ENCODE data around the gene ZMIZ1.

ZMIZ1 gene

DNA sequence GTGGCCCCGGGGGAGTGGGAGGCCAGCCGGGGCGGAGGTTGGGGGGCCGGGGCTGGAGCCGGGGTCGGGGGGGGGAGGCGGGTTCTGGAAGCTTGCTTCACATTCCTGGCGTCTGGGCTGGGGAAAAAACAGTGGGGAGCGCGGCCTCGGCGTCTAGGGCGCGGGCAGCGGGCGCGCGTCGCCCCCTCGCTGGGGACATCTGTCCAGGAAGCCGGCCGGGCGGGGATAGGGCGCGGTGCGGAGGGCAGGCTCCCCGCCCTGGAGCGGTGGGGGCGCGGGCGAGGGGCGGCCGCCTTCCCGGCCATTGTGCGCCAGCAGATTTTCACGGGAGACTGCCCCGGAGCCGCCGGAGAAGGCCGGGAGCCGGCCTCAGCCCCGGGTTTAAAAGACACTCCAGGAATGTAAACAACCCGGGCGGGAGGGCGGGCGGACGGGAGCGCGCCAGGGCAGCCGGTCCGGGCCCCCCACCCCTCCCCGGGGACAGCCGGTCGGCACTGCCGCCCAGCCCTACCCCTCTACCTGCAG lies 1.4 kb downstream of the ZMIZ1 start:
- Histone ChIP-seq H3K36me3 (no peaks in the 10 kb centered on the region), H3K27me3 (ENCODE audit: insufficient read depth, low read depth, severe bottlenecking) (no peaks in the 10 kb centered on the region), H3K4me3 (ENCODE audit: low read depth, low read length) (peak overlapping the region; percentile 61), H3K27ac (no peak overlapping the region), H3K9me3 (ENCODE audit: severe bottlenecking) (no peaks in the 10 kb centered on the region)
- TF ChIP-seq, protein P1, sequence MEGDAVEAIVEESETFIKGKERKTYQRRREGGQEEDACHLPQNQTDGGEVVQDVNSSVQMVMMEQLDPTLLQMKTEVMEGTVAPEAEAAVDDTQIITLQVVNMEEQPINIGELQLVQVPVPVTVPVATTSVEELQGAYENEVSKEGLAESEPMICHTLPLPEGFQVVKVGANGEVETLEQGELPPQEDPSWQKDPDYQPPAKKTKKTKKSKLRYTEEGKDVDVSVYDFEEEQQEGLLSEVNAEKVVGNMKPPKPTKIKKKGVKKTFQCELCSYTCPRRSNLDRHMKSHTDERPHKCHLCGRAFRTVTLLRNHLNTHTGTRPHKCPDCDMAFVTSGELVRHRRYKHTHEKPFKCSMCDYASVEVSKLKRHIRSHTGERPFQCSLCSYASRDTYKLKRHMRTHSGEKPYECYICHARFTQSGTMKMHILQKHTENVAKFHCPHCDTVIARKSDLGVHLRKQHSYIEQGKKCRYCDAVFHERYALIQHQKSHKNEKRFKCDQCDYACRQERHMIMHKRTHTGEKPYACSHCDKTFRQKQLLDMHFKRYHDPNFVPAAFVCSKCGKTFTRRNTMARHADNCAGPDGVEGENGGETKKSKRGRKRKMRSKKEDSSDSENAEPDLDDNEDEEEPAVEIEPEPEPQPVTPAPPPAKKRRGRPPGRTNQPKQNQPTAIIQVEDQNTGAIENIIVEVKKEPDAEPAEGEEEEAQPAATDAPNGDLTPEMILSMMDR (IDR thresholded peaks at IDR 0.05; ENCODE audit: low read depth, low read length), result no peak
- no peak for DNase-seq

DNA sequence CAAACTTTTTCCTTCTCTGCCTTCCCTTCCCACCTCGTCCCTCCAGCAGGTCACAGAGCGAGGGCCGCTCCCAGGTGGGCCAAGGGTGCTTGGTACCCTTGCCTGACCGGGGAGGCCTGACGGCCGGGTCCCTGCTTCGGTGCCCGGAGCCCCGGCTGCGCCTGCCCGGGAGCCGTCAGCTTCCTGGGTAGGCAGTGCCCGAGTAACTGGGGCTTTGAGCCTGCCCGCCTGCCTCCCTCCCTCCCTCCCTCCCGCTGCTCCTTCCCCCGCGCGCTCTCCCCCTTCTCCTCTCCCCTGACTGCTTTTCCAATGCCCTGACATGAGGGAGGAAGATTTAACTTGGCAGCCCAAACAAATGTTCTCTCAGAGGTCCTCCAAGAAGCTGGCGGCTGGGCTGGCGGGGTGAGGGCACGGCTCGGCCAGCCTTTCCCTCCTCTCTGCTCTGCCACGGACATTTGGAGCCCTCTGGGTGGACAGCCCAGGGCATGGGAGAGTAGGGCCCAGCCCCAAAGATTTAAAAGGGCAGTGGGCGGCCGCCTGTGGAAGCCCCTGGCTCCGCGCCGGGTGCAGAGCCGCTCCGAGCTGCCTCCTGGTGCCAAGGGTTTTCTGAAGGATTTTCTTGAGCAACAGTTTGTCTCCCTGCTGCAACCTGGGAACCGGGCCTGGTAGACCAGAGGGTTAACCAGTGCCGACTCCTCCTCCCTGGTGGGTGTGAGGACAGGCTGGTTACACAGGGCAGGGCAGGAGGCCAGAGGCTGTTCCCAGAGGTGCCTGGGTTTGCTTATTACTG lies 2.0 kb downstream of the ZMIZ1 start:
- Histone ChIP-seq H3K9me3 (ENCODE audit: severe bottlenecking) (no peaks in the 10 kb centered on the region), H3K4me3 (ENCODE audit: low read depth, low read length) (peak overlapping the region; percentile 61), H3K36me3 (no peaks in the 10 kb centered on the region), H3K27ac (no peak overlapping the region), H3K27me3 (ENCODE audit: insufficient read depth, low read depth, severe bottlenecking) (no peaks in the 10 kb centered on the region)
- TF ChIP-seq, protein P1 (IDR thresholded peaks at IDR 0.05; ENCODE audit: low read depth, low read length), result no peak
- DNase-seq, result peak; percentile 53

DNA sequence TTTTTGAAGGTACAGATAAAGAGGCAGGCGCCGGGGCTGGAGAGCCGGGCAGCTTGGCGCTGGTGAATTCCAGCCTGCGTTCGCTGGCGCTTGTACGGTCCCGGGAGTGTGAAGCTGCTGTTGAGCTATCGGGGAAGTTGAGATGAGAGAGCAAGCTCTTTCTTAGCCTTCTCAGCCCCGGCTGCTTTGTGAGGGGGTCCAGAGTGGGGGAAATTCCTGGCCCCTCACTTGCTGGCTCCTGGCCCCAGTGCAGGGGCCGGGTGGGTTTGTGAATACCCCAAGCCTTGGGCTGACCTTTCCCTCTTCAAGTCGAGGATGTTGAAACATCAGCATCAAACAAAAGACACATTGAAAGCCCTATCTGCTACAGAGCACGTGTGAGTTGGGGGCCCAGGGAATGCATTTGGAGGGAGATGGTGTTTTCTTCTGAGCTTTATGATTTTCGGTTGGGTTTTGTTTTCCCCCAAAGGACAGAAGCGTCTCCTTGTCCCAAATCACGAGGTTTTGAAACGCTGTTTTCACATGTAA lies 2.7 kb downstream of the ZMIZ1 start:
- H3K27ac ChIP-seq, result no peak overlapping the region
- no peaks in the 10 kb centered on the region for H3K9me3 ChIP-seq (ENCODE audit: severe bottlenecking)
- no peaks in the 10 kb centered on the region for H3K27me3 ChIP-seq (ENCODE audit: insufficient read depth, low read depth, severe bottlenecking)
- H3K36me3 ChIP-seq, result no peaks in the 10 kb centered on the region
- H3K4me3 ChIP-seq (ENCODE audit: low read depth, low read length), result no peak overlapping the region; the same call in 1 of the 2 replicates
- TF ChIP-seq, protein P1 (IDR thresholded peaks at IDR 0.05; ENCODE audit: low read depth, low read length), result no peak
- no peak for DNase-seq

DNA sequence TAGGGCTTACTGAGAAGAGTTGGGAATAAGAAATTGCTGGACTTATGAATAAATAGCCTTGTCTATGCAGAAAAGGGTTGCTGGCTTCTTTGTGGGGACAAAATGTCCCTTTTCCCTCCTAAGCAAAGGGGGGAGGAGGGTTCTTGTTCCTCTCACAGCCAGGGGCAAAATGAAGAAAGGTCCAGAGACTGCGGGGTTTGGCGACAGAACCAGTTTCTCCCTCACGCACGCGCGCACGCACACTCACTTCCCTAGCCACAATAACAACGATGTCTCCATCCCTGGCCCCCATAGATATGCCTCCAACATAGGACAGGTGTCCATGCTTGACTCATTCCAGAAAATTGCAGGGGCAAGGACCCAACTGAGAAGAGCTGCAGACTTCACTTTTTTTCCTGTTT lies 3.3 kb downstream of the ZMIZ1 start:
- Histone ChIP-seq H3K9me3 (ENCODE audit: severe bottlenecking) (no peaks in the 10 kb centered on the region), H3K27ac (no peak overlapping the region), H3K4me3 (ENCODE audit: low read depth, low read length) (no peak overlapping the region), H3K27me3 (ENCODE audit: insufficient read depth, low read depth, severe bottlenecking) (no peaks in the 10 kb centered on the region), H3K36me3 (no peaks in the 10 kb centered on the region)
- TF ChIP-seq, protein P1 (IDR thresholded peaks at IDR 0.05; ENCODE audit: low read depth, low read length), result no peak
- no peak for DNase-seq

DNA sequence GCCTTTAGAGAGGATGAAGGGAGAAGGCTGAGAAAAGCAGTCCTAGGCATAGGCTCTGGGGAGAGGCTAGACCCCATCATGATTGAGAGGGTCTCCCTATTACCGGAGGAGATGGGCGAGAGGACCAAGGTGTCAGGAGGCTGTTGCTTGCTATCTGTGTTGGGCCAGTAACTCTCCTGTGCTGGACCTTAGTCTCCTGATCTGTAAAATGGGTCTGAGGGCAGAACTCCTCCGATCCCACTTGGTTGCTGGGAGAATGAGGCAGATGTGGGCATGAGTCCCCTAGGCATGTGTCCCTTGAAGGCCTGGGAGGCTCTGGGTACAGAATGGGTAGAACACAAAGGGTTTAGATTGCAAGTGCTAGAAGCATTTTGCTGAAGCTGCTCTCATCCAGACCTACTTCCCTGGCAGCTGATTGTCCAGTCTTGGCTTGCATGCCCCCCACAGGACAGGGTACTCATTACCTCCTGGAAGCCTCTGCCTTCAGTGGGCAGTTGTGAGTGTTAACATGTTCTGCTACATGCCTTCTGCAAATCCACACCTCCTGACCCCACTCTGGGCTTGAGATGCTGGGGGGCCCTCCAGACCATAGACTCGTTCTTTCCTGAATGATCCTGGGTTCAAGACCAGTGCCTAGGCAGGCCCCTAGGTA lies 4.4 kb downstream of the ZMIZ1 start:
- no peaks in the 10 kb centered on the region for H3K27me3 ChIP-seq (ENCODE audit: insufficient read depth, low read depth, severe bottlenecking)
- no peaks in the 10 kb centered on the region for H3K36me3 ChIP-seq
- no peak for DNase-seq
- no peak overlapping the region for H3K4me3 ChIP-seq (ENCODE audit: low read depth, low read length)
- no peaks in the 10 kb centered on the region for H3K9me3 ChIP-seq (ENCODE audit: severe bottlenecking)
- TF ChIP-seq, protein P1 (IDR thresholded peaks at IDR 0.05; ENCODE audit: low read depth, low read length), result no peak
- no peak overlapping the region for H3K27ac ChIP-seq

All from WERI-Rb-1 (cell line).